GM12878 (cell line): ENCODE data around the gene LSP1.

ENCODE experiments used
- CHD1 ChIP-seq: IDR thresholded peaks from 2 replicates; pipeline ENCODE4 v1.6.1; 2012; ENCODE audit warnings: low read depth, low read length, improper control_type of control experiment
- EP300 ChIP-seq, 2 experiments: fragments of 150-350 bp in 1 of 2; IDR thresholded peaks; 2 replicates each; pipeline ENCODE4 v1.6.1; 2011 to 2012; ENCODE audit warnings: low read depth in 2 of 2, low read length in 2 of 2, borderline replicate concordance in 1 of 2, improper control_type of control experiment in 1 of 2, inconsistent platforms in 1 of 2; ENCODE audit not compliant: control insufficient read depth in 1 of 2
- EZH2 ChIP-seq: IDR thresholded peaks from 2 replicates; pipeline ENCODE4 v1.6.1; 2012; ENCODE audit warnings: low read depth, mild to moderate bottlenecking, control low read depth, inconsistent platforms, low read length, borderline replicate concordance; ENCODE audit not compliant: control insufficient read depth
- POLR2A ChIP-seq: IDR thresholded peaks from 2 replicates; pipeline ENCODE4 v1.6.1; 2011; ENCODE audit warnings: low read depth, mild to moderate bottlenecking, low read length

GRCh38 chr11:1847006-1847735 is 5.7 kb upstream of the LSP1 start:
- TF ChIP-seq EZH2, result no peak
- no peak for TF ChIP-seq POLR2A
- no peak for TF ChIP-seq CHD1
- TF ChIP-seq EP300 (IDR thresholded peaks at IDR 0.05; ENCODE audit: borderline replicate concordance in 1 of 2, control insufficient read depth in 1 of 2, low read depth in 2 of 2, low read length in 2 of 2), result no peak
